Activated CD8-positive, alpha-beta T cell treated with anti-CD3 and anti-CD28 coated beads, Interleukin-2, amount 10 ng/mL, durations not matched to agents 7 days and 5 days (primary cell): ENCODE results near the gene HLA-A. TPM values are rescaled to one million over a fixed set of nuclear protein-coding genes. Genes with fewer than 3 reads are reported as not detected.

ENCODE experiments used
- ATAC-seq: fragments of 150-1000 bp; cut with Tn5 transposase; one replicate; pipeline ENCODE4 v1.10.0; 2021; ENCODE audit warnings: moderate library complexity
- CTCF ChIA-PET: fragments of 350-600 bp; sonication (Branson Sonifier 250); formaldehyde crosslinking; loops from one replicate; lab custom pipeline; 2021; ENCODE audit warnings: antibody characterized with exemption; lab: Charles Lee
- POLR2A ChIA-PET: fragments of 350-600 bp; sonication (Branson Sonifier 250); formaldehyde crosslinking; loops from one replicate; lab custom pipeline; 2021; ENCODE audit warnings: antibody characterized with exemption; lab: Charles Lee
- DNase-seq: peaks from one replicate; pipeline ENCODE4 v3.0.0-alpha.2; 2020
- H3K27ac Mint-ChIP-seq: one replicate; pipeline ENCODE4 v1.8.0; 2021; ENCODE audit warnings: mild to moderate bottlenecking, mixed read lengths
- H3K27me3 Mint-ChIP-seq: one replicate; pipeline ENCODE4 v1.8.0; 2021; ENCODE audit warnings: low read depth, mixed read lengths
- H3K36me3 Mint-ChIP-seq: one replicate; pipeline ENCODE4 v1.8.0; 2021; ENCODE audit warnings: low read depth, mixed read lengths
- H3K4me1 Mint-ChIP-seq: one replicate; pipeline ENCODE4 v1.8.0; 2021; ENCODE audit warnings: low read depth, mixed read lengths
- H3K4me3 Mint-ChIP-seq: one replicate; pipeline ENCODE4 v1.8.0; 2021; ENCODE audit warnings: mild to moderate bottlenecking, mixed read lengths
- H3K9me3 Mint-ChIP-seq: one replicate; pipeline ENCODE4 v1.8.0; 2022; ENCODE audit warnings: mixed read lengths; ENCODE audit not compliant: insufficient read depth
- total RNA-seq, 2 experiments: library from RNA; stranded (reverse); gene quantifications; one replicate each; pipeline ENCODE4 v1.2.3, GENCODE V29; 2021

HLA-A gene
- total RNA-seq, 2 experiments from 2014 or later: 1,178 to 1,183 TPM

- Mint-ChIP-seq H3K27ac (no peak overlapping the region), H3K4me3 (no peak overlapping the region), H3K9me3 (no peaks in the 10 kb centered on the region), H3K36me3 (peaks cover 2% of the 10 kb centered on the region), H3K4me1 (peaks cover 9% of the 10 kb centered on the region), H3K27me3 (no peaks in the 10 kb centered on the region)
- POLR2A ChIA-PET: no interaction called here
- peak; percentile 11 for DNase-seq
- ATAC-seq: no peak
- CTCF ChIA-PET: no interaction called here
Observed at GRCh38 chr6:29935273-29935955, 6.9 kb upstream of the HLA-A start.

DNA sequence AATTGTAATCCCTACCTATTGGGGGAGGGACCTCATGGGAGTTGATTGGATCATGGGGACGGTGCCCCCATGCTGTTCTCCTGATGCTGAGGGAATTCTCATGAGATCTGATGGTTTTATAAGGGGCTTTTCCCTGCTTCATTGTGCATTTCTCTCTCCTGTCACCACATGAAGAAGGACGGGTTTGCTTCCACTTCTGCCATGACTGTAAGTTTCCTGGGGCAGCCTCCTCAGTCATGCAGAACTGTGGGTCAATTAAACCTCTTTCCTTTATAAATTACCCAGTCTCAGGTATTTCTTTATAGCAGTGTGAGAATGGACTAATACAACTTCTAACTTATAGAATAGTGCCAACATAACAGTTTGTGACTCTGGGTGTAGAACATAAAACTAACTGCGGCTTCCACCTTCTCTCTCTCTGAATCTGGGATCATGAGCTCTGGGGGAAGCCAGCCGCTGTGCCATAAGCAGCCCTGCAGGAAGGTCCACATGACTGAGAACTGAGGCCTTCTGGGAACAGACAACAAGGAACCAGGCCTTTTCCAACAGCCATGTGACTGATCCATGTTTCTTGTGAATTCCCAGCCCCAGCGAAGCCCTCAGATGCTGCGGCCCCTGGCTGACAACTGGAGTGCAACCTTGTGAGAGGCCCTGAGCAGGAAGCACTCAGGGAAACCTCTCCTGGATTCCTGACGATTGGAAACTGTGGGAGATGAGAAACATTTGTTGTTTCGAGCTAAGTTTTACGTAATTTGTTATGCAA is 3.4 kb upstream of the HLA-A start:
- no peak for DNase-seq
- H3K36me3 Mint-ChIP-seq: peaks cover 15% of the 10 kb centered on the region
- ChIA-PET POLR2A (no interaction called here), CTCF (interaction anchor here (0.6 kb wide), 1 partner anchor 9 kb away, joined by 3 read pairs; no protein-coding TSS in a partner anchor)
- no peak for ATAC-seq
- no peak overlapping the region for H3K27ac Mint-ChIP-seq
- H3K4me1 Mint-ChIP-seq: peaks cover 24% of the 10 kb centered on the region
- no peaks in the 10 kb centered on the region for H3K27me3 Mint-ChIP-seq
- H3K9me3 Mint-ChIP-seq: no peaks in the 10 kb centered on the region
- H3K4me3 Mint-ChIP-seq: no peak overlapping the region

DNA sequence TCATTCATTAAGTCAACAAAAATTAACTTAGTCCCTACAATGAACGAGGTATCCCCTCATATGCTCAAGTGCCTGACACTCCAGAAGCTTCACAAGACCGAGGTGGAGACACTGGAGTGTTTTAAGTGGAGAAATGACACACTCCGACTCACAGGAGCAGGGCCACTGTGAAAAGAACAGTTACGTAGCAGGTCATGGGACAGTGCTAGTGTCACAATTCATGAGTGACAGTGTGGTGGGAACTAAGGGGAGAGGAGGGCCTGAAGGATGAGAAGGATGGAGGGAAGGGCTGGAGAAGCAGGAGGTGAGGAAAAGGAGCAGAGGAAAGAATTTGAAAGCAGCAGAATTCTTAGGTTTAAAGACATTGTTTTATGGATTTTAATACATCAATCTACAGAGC is 1.3 kb upstream of the HLA-A start:
- Mint-ChIP-seq H3K9me3 (no peaks in the 10 kb centered on the region), H3K27ac (peak overlapping the region; percentile 100), H3K4me3 (peak overlapping the region; percentile 98), H3K4me1 (peaks cover 37% of the 10 kb centered on the region), H3K27me3 (no peaks in the 10 kb centered on the region), H3K36me3 (peaks cover 36% of the 10 kb centered on the region)
- ChIA-PET POLR2A (interaction anchor here (0.8 to 1.4 kb wide), 5 partner anchors 14 to 150 kb away, joined by 3 to 7 read pairs (median 5); partner anchors contain the start of gene PPP1R11), CTCF (no interaction called here)
- no peak for ATAC-seq
- DNase-seq: no peak

DNA sequence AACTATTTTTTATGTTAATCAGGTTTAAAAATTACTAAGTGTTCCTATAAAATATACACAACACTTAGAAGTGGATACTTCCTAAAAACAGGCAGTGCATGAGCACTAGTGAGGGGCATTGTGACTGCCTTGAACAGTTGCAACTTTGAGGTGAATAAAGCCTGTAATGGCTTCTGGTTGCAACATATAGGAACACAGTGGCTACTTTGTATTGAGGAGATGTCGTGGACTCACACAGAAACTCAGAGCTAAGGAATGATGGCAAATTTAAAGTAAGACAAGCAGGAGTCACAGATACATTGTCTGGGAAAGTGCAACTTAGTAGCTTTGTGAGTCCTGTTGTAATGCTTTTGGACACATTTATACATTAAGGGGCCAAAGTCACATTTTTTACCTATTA is 861 bp upstream of the HLA-A start:
- DNase-seq (no peak), ATAC-seq (no peak)
- Mint-ChIP-seq H3K4me1 (peaks cover 42% of the 10 kb centered on the region), H3K27ac (peak overlapping the region; percentile 100), H3K4me3 (peak overlapping the region; percentile 98), H3K36me3 (peaks cover 41% of the 10 kb centered on the region), H3K27me3 (no peaks in the 10 kb centered on the region), H3K9me3 (no peaks in the 10 kb centered on the region)
- ChIA-PET CTCF (no interaction called here), POLR2A (interaction anchor here (0.6 to 1.4 kb wide), 8 partner anchors 11 to 384 kb away, joined by 3 to 7 read pairs (median 4); partner anchors contain the start of gene PPP1R11)

- ChIA-PET CTCF (no interaction called here), POLR2A (interaction anchor here (0.6 to 1.4 kb wide), 8 partner anchors 10 to 384 kb away, joined by 3 to 7 read pairs (median 4); partner anchors contain the start of gene PPP1R11)
- Mint-ChIP-seq H3K27ac (peak overlapping the region; percentile 100), H3K36me3 (peaks cover 45% of the 10 kb centered on the region), H3K4me3 (peak overlapping the region; percentile 98), H3K9me3 (no peaks in the 10 kb centered on the region), H3K27me3 (no peaks in the 10 kb centered on the region), H3K4me1 (peaks cover 46% of the 10 kb centered on the region)
- ATAC-seq (no peak), DNase-seq (no peak)
Observed at GRCh38 chr6:29941916-29942274, 437 bp upstream of the HLA-A start.

GRCh38 chr6:29943053-29943966 is 978 bp downstream of the HLA-A start:
- H3K9me3 Mint-ChIP-seq: no peaks in the 10 kb centered on the region
- H3K4me3 Mint-ChIP-seq: peak overlapping the region; percentile 98
- ChIA-PET CTCF (no interaction called here), POLR2A (no interaction called here)
- no peaks in the 10 kb centered on the region for H3K27me3 Mint-ChIP-seq
- H3K4me1 Mint-ChIP-seq: peaks cover 56% of the 10 kb centered on the region
- peak overlapping the region; percentile 89 for H3K27ac Mint-ChIP-seq
- peaks cover 55% of the 10 kb centered on the region for H3K36me3 Mint-ChIP-seq
- DNase-seq: peak; percentile 48
- peak; percentile 1 for ATAC-seq

GRCh38 chr6:29945281-29945820 is 3.0 kb downstream of the HLA-A start:
- ChIA-PET POLR2A (interaction anchor here (0.6 to 1.2 kb wide), 6 partner anchors 19 to 253 kb away, joined by 3 to 4 read pairs (median 3); partner anchors contain the start of gene PPP1R11), CTCF (no interaction called here)
- no peaks in the 10 kb centered on the region for H3K9me3 Mint-ChIP-seq
- H3K27me3 Mint-ChIP-seq: no peaks in the 10 kb centered on the region
- H3K4me1 Mint-ChIP-seq: peaks cover 52% of the 10 kb centered on the region
- peak overlapping the region; percentile 98 for H3K4me3 Mint-ChIP-seq
- DNase-seq (no peak), ATAC-seq (no peak)
- peaks cover 70% of the 10 kb centered on the region for H3K36me3 Mint-ChIP-seq
- H3K27ac Mint-ChIP-seq: peak overlapping the region; percentile 74

DNA sequence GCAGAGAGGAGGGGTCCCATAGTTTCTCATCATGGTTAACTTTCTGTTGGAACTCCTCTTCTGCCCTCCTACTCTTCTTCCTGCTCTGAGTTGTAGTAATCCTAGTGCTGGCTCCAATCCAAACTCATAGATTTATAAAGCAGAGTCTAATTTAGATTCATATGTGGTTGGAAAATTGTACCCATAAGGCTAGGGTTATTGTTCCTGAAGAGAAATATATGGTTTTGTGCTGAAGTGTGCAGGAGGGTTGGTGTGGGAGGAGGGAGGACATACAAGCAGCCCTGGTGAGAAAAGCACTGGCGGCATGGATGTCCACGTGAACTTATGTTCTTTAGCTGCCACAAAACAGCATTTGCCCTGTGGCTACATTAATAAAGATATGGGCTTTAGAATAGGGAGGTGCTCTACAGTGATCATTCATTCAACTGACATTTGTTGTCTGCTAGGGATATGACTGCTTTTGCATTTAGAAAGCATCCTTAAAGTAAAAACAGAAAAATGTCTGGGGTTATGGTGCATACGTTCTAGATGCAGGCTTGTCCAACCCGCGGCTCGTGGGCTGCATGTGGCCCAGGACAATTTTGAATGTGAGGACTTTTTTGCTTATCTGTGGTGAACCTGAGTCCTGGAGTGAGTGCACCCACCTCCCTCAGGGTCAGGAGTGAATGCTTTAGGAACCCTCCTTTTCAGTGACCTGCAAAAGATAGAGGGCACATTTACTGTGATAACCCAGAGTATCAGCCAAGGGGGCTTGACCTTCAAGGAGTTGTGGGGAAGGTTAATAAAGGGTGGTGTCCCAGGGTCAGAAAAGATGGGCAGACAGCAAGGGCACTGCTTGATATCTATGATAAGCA is 4.1 kb downstream of the HLA-A start:
- DNase-seq (no peak), ATAC-seq (no peak)
- Mint-ChIP-seq H3K36me3 (peaks cover 70% of the 10 kb centered on the region), H3K9me3 (no peaks in the 10 kb centered on the region), H3K27me3 (no peaks in the 10 kb centered on the region), H3K27ac (peak overlapping the region; percentile 75), H3K4me3 (peak overlapping the region; percentile 98), H3K4me1 (peaks cover 42% of the 10 kb centered on the region)
- ChIA-PET CTCF (no interaction called here), POLR2A (interaction anchor here (0.6 to 1.8 kb wide), 4 partner anchors 14 to 252 kb away, joined by 3 to 4 read pairs (median 4); no protein-coding TSS in a partner anchor)

DNA sequence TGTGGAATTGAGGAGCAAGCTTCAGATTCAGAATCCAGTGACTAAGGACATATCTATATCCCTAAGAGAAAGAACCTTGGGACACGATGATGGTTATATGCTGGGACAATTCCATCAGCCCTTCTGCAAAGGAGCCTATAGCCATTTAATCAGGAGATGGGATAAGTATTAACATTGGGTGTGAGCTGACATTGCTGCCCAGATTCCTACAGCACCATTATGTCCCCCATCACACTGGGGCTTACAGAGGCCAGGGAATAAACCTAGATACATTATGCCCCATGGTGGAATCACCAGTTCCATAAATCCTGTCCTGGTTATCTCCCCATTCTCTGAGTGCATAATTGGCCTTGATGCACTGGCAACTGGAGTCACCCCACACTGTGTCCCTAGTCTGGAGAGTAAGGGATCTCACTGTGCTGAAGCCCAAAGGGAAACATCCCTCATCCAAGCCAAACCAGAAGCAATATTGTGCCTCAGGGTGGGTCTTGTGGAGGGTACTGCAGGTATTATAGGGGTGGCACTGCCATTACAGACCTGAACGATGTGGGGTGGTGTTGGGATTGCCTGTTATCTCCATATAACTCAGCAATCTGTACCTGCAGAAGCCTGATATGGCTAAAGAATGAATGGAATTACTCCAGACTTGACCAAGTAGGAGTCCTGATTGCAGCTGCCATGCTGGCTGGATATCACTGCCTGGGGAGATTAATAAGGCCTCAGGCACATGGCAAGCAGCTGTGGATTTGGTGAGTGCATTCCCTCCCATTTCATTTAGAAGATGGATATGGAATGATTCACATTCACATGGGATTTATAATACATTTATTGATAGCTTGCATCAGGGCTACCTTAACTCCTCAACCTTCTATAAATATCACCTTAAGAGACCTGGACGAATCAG is 5.0 kb downstream of the HLA-A start:
- peaks cover 69% of the 10 kb centered on the region for H3K36me3 Mint-ChIP-seq
- ATAC-seq (peak; percentile 7), DNase-seq (no peak)
- no peak overlapping the region for H3K4me3 Mint-ChIP-seq
- H3K27ac Mint-ChIP-seq: peak overlapping the region; percentile 19
- POLR2A ChIA-PET: interaction anchor here (0.6 to 1.8 kb wide), 3 partner anchors 13 to 91 kb away, joined by 3 to 4 read pairs (median 4); no protein-coding TSS in a partner anchor
- no peaks in the 10 kb centered on the region for H3K27me3 Mint-ChIP-seq
- CTCF ChIA-PET: no interaction called here
- H3K9me3 Mint-ChIP-seq: no peaks in the 10 kb centered on the region
- H3K4me1 Mint-ChIP-seq: peaks cover 36% of the 10 kb centered on the region
